Loucy (cell line): ENCODE results near the gene STRADA.

Experiments used
- CTCF ChIP-seq: fragments of 200-600 bp; sonication (generic); conservative IDR thresholded peaks from 2 replicates; pipeline ENCODE4 v1.5.1; 2014; ENCODE audit warnings: mild to moderate bottlenecking, antibody characterized with exemption, low read length
- EZH2phosphoT487 ChIP-seq: fragments of 200-600 bp; IDR thresholded peaks from 2 replicates; pipeline ENCODE4 v1.6.1; 2018; ENCODE audit warnings: antibody characterized with exemption, mild to moderate bottlenecking, moderate library complexity, borderline replicate concordance

- TF ChIP-seq CTCF (no peak), EZH2phosphoT487 (no peak)
Measured at GRCh38 chr17:63676584-63676983, 65.0 kb downstream of the STRADA start.
